ENCODE measurements around the gene KCNIP1. TPM values are rescaled to one million over a fixed set of nuclear protein-coding genes. Genes with fewer than 3 reads are reported as not detected.

KCNIP1 gene
- polyA plus RNA-seq, 1 donor from 2014 or later = 13.8 TPM

DNA sequence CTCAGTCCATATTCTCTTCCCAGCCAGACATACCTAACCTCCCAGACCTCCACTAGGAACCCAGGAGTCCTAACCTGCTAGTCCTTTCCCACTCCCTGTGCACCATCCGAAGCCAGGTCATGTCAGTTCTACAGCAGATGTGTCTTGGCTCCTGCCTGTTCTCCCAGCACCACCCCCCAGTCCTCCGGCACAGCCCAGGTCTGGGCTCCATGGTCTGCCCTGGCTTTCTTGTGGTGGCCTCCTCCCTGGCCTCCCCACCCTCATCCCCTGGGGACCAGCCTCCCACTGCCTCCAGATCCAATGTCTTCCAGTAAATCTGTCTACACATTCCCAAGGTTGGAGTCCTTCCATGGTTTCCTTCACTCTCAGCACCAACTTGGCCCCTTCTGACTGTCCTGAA lies 20.0 kb downstream of the KCNIP1 start:
- no peaks in the 10 kb centered on the region for H3K9me2 ChIP-seq (ENCODE audit: insufficient read depth, low read length)
- H3K36me3 ChIP-seq (ENCODE audit: insufficient read depth, low read length) = no peaks in the 10 kb centered on the region
- no peak overlapping the region for H3K4me2 ChIP-seq (ENCODE audit: low read length)
- H3K27ac ChIP-seq (ENCODE audit: low read length) = no peak overlapping the region
- TF ChIP-seq EZH2 (IDR thresholded peaks at IDR 0.05; ENCODE audit: borderline replicate concordance, insufficient read depth, low read length, poor library complexity, severe bottlenecking) (no peak), EP300 (conservative IDR thresholded peaks at IDR 0.05; ENCODE audit: poor library complexity, severe bottlenecking) (no peak)
- no peaks in the 10 kb centered on the region for H3K9me3 ChIP-seq (ENCODE audit: low read length)
- no peak overlapping the region for H3K9ac ChIP-seq (ENCODE audit: low read length)
- no peaks in the 10 kb centered on the region for H4K20me1 ChIP-seq (ENCODE audit: insufficient read depth)
- no peak overlapping the region for H2AFZ ChIP-seq (ENCODE audit: low read depth, low read length)
- H3F3A ChIP-seq (ENCODE audit: insufficient read depth, low read length, poor library complexity, severe bottlenecking) = no peaks in the 10 kb centered on the region
- H3K27me3 ChIP-seq (ENCODE audit: insufficient read depth, low read depth, low read length) = no peaks in the 10 kb centered on the region
- H3K79me2 ChIP-seq (replicated peaks; ENCODE audit: insufficient read depth, low read length) = no peaks in the 10 kb centered on the region
- no peak overlapping the region for H3K4me3 ChIP-seq (ENCODE audit: low read length)

DNA sequence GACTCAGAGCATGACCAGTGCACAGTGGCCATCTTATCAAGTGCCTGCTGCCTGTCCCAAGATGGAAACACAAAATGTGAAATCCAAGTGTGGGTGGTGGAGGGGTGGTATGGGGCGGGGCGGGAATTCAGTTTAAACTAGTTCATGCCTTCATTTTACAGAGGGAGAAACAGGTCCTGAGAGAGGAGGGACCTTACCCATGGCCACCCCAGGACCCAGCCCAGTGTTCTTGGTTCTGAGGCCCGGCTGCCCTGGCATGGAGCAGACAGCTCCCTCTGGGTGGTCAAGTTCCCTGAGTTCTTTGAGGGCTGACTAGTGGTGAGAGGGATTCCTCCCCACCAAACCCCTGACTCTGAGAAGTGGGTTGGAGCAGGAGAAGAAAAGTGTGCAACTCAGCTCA lies 20.8 kb downstream of the KCNIP1 start:
- Histone ChIP-seq H3K4me3 (ENCODE audit: low read length) (no peak overlapping the region), H3K4me2 (ENCODE audit: low read length) (no peak overlapping the region), H2AFZ (ENCODE audit: low read depth, low read length) (no peak overlapping the region), H3K27ac (ENCODE audit: low read length) (no peak overlapping the region), H3K9me3 (ENCODE audit: low read length) (no peaks in the 10 kb centered on the region), H3K9ac (ENCODE audit: low read length) (no peak overlapping the region), H3K36me3 (ENCODE audit: insufficient read depth, low read length) (no peaks in the 10 kb centered on the region), H3K27me3 (ENCODE audit: insufficient read depth, low read depth, low read length) (no peaks in the 10 kb centered on the region), H3F3A (ENCODE audit: insufficient read depth, low read length, poor library complexity, severe bottlenecking) (no peaks in the 10 kb centered on the region), H4K20me1 (ENCODE audit: insufficient read depth) (no peaks in the 10 kb centered on the region), H3K9me2 (ENCODE audit: insufficient read depth, low read length) (no peaks in the 10 kb centered on the region), H3K79me2 (replicated peaks; ENCODE audit: insufficient read depth, low read length) (no peaks in the 10 kb centered on the region)
- TF ChIP-seq EZH2 (IDR thresholded peaks at IDR 0.05; ENCODE audit: borderline replicate concordance, insufficient read depth, low read length, poor library complexity, severe bottlenecking) (no peak), SMC3 (conservative IDR thresholded peaks at IDR 0.05; ENCODE audit: poor library complexity) (no peak), EP300 (conservative IDR thresholded peaks at IDR 0.05; ENCODE audit: poor library complexity, severe bottlenecking) (no peak), MXI1 (conservative IDR thresholded peaks at IDR 0.05; ENCODE audit: poor library complexity, severe bottlenecking) (no peak), REST (IDR thresholded peaks at IDR 0.05; ENCODE audit: borderline replicate concordance) (no peak), RAD21 (conservative IDR thresholded peaks at IDR 0.05) (no peak), POLR2AphosphoS5 (IDR thresholded peaks at IDR 0.05) (no peak), TAF1 (IDR thresholded peaks at IDR 0.05; ENCODE audit: low read depth) (no peak)
- TF ChIP-seq, protein P1, sequence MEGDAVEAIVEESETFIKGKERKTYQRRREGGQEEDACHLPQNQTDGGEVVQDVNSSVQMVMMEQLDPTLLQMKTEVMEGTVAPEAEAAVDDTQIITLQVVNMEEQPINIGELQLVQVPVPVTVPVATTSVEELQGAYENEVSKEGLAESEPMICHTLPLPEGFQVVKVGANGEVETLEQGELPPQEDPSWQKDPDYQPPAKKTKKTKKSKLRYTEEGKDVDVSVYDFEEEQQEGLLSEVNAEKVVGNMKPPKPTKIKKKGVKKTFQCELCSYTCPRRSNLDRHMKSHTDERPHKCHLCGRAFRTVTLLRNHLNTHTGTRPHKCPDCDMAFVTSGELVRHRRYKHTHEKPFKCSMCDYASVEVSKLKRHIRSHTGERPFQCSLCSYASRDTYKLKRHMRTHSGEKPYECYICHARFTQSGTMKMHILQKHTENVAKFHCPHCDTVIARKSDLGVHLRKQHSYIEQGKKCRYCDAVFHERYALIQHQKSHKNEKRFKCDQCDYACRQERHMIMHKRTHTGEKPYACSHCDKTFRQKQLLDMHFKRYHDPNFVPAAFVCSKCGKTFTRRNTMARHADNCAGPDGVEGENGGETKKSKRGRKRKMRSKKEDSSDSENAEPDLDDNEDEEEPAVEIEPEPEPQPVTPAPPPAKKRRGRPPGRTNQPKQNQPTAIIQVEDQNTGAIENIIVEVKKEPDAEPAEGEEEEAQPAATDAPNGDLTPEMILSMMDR (IDR thresholded peaks at IDR 0.05; ENCODE audit: poor library complexity, severe bottlenecking) = no peak
